Neural crest cell (in vitro differentiated cells): ENCODE data around the gene CDC42BPB. TPM values are rescaled to one million over a fixed set of nuclear protein-coding genes. Genes with fewer than 3 reads are reported as not detected.

Experiments
- DNase-seq: peaks from one replicate; pipeline ENCODE4 v3.0.0; 2021; ENCODE audit warnings: low read depth, mixed read lengths, low spot score
- H3K27ac Mint-ChIP-seq: one replicate; pipeline ENCODE4 v1.8.0; 2021; ENCODE audit warnings: mild to moderate bottlenecking, mixed read lengths; ENCODE audit not compliant: unreplicated experiment
- H3K27me3 Mint-ChIP-seq: 2 replicates; pipeline ENCODE4 v1.8.0; 2021; ENCODE audit warnings: low read depth, mild to moderate bottlenecking, mixed read lengths
- H3K36me3 Mint-ChIP-seq: 2 replicates; pipeline ENCODE4 v1.8.0; 2021; ENCODE audit warnings: low read depth, mild to moderate bottlenecking, mixed read lengths
- H3K4me1 Mint-ChIP-seq: 2 replicates; pipeline ENCODE4 v1.8.0; 2021; ENCODE audit warnings: mixed read lengths
- H3K4me3 Mint-ChIP-seq: one replicate; pipeline ENCODE4 v1.8.0; 2021; ENCODE audit warnings: mild to moderate bottlenecking, mixed read lengths
- H3K9me3 Mint-ChIP-seq: 2 replicates; pipeline ENCODE4 v1.8.0; 2021; ENCODE audit warnings: mixed read lengths
- total RNA-seq: library from RNA; stranded (reverse); gene quantifications from 2 replicates; pipeline ENCODE4 v1.2.1, GENCODE V29; 2021
- TF ChIP-seq, protein P1 (sequence below): fragments of 200-600 bp; sonication (generic); conservative IDR thresholded peaks from 2 replicates; pipeline ENCODE4 v1.5.0; 2021; ENCODE audit warnings: antibody characterized with exemption, mild to moderate bottlenecking

Gene CDC42BPB
- total RNA-seq, 1 donor from 2014 or later: 94.8 TPM

DNA sequence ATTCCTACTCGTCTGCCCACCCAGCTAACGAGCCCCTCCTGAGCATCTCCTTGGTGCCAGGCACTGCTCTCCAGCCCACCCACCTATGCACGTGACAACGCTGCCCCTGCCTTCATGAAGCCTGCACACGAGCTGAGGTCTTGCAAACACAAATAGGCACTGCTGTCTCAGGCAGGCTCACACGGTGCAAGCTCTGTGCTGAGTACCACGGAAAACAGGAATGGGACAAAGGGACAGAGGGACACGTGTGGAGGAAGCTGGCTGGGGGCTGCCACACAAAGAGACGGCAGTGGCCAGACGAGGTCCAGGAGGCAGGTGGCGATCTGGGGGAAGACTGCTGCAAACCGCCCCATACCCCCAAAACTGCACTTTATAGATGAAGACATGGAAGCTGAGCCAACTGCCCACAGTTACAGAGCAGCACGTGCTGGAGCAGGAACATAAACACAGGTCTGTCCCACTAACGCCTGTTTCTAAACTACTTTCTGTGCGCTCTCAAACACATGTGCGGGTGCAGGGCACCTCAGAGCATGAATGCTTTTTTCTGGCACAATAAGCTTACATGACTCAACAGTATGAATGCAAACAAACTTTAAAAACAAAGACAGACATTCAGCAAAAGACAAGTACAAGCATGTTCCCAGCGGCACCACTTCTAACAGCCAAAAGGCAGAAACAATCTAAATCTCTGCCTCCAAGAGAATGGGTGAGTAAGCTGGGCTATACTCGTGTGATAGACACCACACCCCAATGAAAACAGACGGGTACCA is 70.4 kb downstream of the CDC42BPB start:
- Mint-ChIP-seq H3K9me3 (peaks cover 3% of the 10 kb centered on the region), H3K27ac (no peak overlapping the region), H3K36me3 (peaks cover 65% of the 10 kb centered on the region), H3K4me3 (no peak overlapping the region), H3K27me3 (no peaks in the 10 kb centered on the region), H3K4me1 (peaks cover 3% of the 10 kb centered on the region)
- DNase-seq: no peak
- TF ChIP-seq, protein P1, sequence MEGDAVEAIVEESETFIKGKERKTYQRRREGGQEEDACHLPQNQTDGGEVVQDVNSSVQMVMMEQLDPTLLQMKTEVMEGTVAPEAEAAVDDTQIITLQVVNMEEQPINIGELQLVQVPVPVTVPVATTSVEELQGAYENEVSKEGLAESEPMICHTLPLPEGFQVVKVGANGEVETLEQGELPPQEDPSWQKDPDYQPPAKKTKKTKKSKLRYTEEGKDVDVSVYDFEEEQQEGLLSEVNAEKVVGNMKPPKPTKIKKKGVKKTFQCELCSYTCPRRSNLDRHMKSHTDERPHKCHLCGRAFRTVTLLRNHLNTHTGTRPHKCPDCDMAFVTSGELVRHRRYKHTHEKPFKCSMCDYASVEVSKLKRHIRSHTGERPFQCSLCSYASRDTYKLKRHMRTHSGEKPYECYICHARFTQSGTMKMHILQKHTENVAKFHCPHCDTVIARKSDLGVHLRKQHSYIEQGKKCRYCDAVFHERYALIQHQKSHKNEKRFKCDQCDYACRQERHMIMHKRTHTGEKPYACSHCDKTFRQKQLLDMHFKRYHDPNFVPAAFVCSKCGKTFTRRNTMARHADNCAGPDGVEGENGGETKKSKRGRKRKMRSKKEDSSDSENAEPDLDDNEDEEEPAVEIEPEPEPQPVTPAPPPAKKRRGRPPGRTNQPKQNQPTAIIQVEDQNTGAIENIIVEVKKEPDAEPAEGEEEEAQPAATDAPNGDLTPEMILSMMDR: no peak

DNA sequence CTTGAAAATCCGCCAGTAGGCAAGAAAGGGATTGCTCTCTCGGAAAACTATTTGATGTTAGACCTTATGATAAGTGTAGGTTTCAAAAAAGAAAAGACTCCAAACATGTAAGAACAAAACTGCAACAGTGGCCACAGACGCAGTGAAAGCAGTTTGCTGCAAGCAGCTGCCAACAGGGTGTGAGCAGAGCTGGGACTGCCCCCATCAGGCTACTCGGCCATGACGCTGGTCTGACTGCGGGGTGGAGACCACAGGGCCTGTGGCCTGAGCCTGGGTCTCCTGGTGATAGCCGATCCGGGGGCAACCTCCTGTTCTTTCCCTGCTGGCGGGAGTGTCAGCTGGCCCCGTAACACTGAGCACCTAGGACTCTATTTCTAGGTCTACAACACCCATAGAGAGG is 71.7 kb downstream of the CDC42BPB start:
- Mint-ChIP-seq H3K9me3 (peaks cover 3% of the 10 kb centered on the region), H3K27me3 (no peaks in the 10 kb centered on the region), H3K4me1 (peaks cover 3% of the 10 kb centered on the region), H3K36me3 (peaks cover 65% of the 10 kb centered on the region), H3K4me3 (no peak overlapping the region), H3K27ac (peak overlapping the region; percentile 76)
- DNase-seq: no peak
- TF ChIP-seq, protein P1: no peak

GRCh38 chr14:102984336-102985102 is 72.8 kb downstream of the CDC42BPB start:
- DNase-seq: no peak
- no peaks in the 10 kb centered on the region for H3K27me3 Mint-ChIP-seq
- H3K4me3 Mint-ChIP-seq: no peak overlapping the region
- peak overlapping the region; percentile 96 for H3K27ac Mint-ChIP-seq
- peaks cover 3% of the 10 kb centered on the region for H3K4me1 Mint-ChIP-seq
- peaks cover 3% of the 10 kb centered on the region for H3K9me3 Mint-ChIP-seq
- H3K36me3 Mint-ChIP-seq: peaks cover 56% of the 10 kb centered on the region
- TF ChIP-seq, protein P1: no peak

DNA sequence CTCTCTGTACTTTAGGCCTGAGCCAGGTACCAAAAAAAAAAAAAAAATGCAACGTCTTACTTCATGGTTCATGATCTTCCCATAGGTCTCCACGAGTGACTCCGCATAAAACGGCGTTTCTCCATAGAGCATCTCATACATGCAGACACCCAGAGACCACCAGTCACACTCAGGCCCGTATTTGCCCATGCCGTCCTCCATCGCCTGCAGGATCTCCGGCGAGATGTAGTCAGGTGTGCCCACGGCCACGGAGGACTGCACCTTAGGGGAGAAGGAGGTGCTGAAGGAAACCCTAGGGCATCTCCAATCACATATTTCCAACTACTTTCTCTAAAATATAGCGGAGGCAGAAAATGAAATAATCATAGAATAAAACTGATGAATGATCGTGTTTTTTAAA is 73.9 kb downstream of the CDC42BPB start:
- H3K4me3 Mint-ChIP-seq: no peak overlapping the region
- no peak overlapping the region for H3K27ac Mint-ChIP-seq

GRCh38 chr14:102982852-102983470 is 74.4 kb downstream of the CDC42BPB start:
- Mint-ChIP-seq H3K9me3 (no peaks in the 10 kb centered on the region), H3K27me3 (no peaks in the 10 kb centered on the region), H3K36me3 (peaks cover 43% of the 10 kb centered on the region), H3K4me3 (no peak overlapping the region), H3K27ac (no peak overlapping the region), H3K4me1 (peaks cover 3% of the 10 kb centered on the region)
- TF ChIP-seq, protein P1: no peak
- DNase-seq: no peak

More for the DNA sequence above, 73.9 kb downstream of the CDC42BPB start:
- peaks cover 3% of the 10 kb centered on the region for H3K4me1 Mint-ChIP-seq
- no peak for DNase-seq
- TF ChIP-seq, protein P1: no peak
- H3K27me3 Mint-ChIP-seq: no peaks in the 10 kb centered on the region
- H3K36me3 Mint-ChIP-seq: peaks cover 45% of the 10 kb centered on the region
- H3K9me3 Mint-ChIP-seq: peaks cover 2% of the 10 kb centered on the region
